Mammary epithelial cell (primary cell): ENCODE measurements around the gene TULP1.

Experiments used
- EZH2 ChIP-seq: IDR thresholded peaks from 2 replicates; pipeline ENCODE4 v1.6.1; 2012; ENCODE audit warnings: low read length, inconsistent platforms, borderline replicate concordance
- TF ChIP-seq, protein P1 (sequence below), 2 donors: IDR thresholded peaks in 1 of 2; conservative IDR thresholded peaks in 1 of 2; 2 replicates each; pipeline ENCODE4 v1.5.1; 2011 to 2012; ENCODE audit warnings: inconsistent platforms in 2 of 2, low read length in 2 of 2, mild to moderate bottlenecking in 2 of 2, control low read depth in 1 of 2, low read depth in 1 of 2; ENCODE audit not compliant: insufficient read depth in 1 of 2; ENCODE audit errors: extremely low read depth in 1 of 2

- TF ChIP-seq EZH2 = no peak
- TF ChIP-seq, protein P1, sequence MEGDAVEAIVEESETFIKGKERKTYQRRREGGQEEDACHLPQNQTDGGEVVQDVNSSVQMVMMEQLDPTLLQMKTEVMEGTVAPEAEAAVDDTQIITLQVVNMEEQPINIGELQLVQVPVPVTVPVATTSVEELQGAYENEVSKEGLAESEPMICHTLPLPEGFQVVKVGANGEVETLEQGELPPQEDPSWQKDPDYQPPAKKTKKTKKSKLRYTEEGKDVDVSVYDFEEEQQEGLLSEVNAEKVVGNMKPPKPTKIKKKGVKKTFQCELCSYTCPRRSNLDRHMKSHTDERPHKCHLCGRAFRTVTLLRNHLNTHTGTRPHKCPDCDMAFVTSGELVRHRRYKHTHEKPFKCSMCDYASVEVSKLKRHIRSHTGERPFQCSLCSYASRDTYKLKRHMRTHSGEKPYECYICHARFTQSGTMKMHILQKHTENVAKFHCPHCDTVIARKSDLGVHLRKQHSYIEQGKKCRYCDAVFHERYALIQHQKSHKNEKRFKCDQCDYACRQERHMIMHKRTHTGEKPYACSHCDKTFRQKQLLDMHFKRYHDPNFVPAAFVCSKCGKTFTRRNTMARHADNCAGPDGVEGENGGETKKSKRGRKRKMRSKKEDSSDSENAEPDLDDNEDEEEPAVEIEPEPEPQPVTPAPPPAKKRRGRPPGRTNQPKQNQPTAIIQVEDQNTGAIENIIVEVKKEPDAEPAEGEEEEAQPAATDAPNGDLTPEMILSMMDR (conservative IDR thresholded peaks at IDR 0.05 in 1 of 2, IDR thresholded peaks at IDR 0.05 in 1 of 2; ENCODE audit: extremely low read depth in 1 of 2, insufficient read depth in 1 of 2, low read depth in 1 of 2, low read length in 2 of 2) = no peak
Observed at GRCh38 chr6:35518566-35519312, 6.0 kb upstream of the TULP1 start.
